GM19452 (cell line): ENCODE measurements around the gene CARD19.
"Not testable (repeated sequence)": the region's sequence is repeated elsewhere in the genome, so short reads cannot be mapped to it uniquely, and the experiment has no call there.

Experiments
- ATAC-seq: cut with Tn5 transposase; IDR thresholded peaks from one replicate; pipeline ENCODE4 v1.9.1; 2021; ENCODE audit not compliant: unreplicated experiment

The CARD19 gene

GRCh38 chr9:93099551-93100275, 3.7 kb downstream of the CARD19 start:
- ATAC-seq: no peak

DNA sequence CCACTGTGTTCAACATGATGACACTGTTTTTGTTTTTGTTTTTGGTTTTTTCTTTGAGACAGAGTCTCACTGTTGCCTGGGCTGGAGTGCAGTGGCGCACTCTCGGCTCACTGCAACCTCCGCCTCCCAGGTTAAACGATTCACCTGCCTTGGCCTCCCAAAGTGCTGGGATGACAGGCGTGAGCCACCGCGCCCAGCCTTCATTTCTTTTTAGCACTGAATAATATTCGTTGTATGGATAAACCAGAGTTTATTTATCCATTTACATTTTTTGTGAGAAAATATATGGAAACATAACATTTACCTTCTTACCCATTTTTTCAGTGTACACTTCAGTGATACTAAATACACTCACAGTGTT, 4.2 kb downstream of the CARD19 start:
- ATAC-seq: no peak

DNA sequence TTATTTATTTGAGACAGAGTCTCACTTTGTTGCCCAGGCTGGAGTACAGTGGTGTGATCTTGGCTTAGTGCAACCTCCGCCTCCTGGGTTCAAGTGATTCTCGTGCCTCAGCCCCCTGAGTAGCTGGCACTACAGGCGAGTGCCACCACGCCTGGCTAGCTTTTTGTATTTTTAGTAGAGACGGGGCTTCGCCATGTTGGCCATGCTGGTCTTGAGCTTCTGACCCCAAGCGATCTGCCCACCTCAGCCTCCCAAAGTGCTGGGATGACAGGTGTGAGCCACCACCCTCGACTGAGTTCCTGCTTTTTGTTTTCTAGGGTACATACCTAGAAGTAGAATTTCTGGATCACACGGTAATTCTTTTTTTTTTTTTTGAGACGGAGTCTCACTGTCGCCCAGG, 5.1 kb downstream of the CARD19 start:
- ATAC-seq: not testable (repeated sequence)

DNA sequence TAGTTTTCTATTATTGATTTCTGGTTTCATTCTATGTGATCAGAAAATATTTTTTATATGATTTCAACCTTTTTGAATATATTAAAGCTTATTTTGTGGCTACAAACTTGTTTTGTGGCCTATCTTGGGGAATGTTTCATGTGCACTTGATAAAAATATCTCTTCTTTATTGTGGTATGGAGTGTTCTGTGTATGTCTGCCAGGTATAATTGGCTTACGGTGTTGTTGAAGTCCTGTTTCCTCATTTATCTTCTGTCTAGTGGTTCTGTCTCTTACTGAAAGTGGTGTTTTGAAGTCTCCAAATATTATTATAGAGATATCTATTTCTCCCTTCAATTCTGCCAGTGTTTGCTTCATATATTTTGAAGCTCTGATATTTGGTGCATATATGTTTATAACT, 9.6 kb downstream of the CARD19 start:
- ATAC-seq: no peak

DNA sequence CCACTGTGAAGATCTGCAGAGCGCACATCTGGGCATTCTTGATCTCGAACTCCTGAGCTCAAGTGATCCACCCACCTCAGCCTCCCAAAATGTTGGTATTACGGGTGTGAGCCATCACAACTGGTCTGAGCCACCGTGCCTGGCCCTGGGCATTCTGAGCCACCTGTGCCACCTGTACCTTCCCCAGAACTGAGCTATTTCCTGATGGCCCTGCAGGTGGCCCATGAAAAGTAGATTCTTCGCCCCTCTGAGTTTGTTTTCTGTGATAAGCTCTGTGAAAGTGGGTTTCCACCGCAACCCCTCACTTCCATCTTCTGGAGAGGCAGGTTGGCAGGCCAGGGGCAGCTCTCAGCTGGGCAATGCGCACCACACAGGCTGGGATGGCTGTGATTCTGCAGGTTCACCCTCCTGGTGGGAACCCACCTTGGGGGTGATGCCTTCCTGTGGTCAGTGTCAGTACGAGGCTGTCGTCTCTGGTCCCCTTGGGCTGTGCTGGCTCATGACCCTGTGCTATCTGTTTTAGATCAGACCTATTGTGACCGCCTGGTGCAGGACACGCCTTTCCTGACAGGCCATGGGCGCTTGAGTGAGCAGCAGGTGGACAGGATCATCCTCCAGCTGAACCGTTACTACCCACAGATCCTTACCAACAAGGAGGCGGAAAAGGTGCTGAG, 11.3 kb downstream of the CARD19 start:
- no peak for ATAC-seq

DNA sequence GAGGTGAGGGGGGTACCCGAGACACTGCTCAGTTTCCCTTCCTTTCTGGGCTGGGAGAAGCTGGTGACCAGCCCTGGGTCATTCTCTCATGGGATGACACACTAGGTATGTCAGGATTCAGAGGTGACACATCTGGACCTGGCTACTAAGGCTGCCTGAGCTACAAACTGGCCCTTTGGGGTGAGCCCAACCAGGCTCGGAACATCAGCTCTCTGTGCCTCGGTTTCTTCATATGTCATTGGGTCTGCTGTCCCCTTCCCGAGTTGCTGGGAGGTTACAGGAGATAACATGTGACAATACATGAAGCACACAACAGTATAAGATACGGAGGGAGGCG, 11.8 kb downstream of the CARD19 start:
- no peak for ATAC-seq

DNA sequence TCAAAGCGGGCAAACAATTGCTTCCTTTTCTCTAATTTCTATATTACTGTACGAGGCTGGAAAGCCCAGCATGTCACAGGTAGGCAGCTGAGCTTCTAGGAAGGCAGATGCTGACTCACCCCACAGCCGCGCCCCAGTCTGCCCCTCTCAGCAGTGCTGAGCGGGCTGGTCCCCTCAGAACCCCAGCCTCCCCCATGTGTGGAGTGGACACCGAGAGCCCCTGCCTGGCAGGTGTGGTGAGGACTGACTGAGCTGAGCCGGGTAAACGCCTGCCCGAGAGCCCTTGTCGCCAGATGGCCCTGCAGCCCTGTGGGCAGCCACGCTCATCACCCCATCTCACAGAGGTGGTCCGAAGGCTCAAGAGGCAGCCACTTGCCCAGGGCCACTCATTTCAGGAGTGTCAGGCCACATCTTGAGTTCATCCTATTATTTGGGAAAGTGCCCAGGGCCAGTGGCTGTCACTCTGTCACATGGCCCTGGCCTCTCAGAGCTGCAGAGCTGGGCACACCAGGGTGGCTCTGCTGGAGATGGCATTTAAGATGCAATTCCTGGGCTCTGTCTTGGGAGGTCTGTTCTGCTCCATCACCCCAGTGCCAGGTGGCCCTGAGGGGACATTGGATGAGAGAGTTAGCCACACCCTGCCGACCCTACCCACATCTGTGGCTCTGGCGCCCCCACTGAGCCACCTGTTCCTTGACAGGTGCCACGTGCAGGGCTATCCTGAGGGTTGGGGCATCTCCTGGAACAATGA, 12.4 kb downstream of the CARD19 start:
- ATAC-seq: no peak

- no peak for ATAC-seq
Measured at GRCh38 chr9:93110311-93110855, 14.4 kb downstream of the CARD19 start.

GRCh38 chr9:93111001-93111370, 15.0 kb downstream of the CARD19 start:
- no peak for ATAC-seq

DNA sequence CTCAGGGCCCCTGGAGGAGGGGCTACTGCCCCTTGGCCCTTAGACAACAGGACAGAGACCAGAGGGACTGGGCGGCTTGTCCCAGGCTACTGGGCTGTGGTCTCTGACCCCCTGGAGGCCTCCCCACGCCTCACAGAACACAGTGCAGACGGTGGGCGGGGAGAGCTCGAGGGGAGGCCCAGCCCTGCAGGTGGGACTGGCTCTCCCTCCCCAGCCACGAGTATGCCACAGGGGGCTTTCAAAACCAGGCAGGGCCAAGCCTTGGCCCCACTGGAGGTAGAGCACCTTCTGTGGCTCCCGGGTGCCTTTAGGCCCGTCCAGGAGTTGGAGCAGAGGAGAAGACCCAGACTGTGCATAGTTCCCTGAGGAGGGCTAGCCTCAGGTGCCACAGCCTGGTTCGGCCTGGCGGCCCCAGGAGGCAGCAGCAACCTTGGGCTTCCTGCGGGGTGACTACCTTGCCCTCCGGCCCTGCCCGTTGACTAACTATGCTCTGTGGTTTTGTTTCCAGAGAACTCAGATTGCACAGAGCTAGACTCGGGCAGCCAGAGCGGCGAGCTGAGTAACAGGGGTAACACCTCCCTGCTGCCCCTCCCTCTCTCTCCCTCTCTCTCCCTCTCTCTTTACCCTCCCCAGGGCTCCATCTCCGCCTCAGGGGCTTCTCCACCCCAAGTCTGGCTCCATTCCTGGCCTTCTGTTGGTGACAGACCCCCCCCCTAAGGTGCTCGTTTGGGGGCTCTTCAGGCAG, 15.5 kb downstream of the CARD19 start:
- no peak for ATAC-seq

- ATAC-seq: no peak
Measured at GRCh38 chr9:93112116-93112863, 16.3 kb downstream of the CARD19 start.

GRCh38 chr9:93112864-93113389, 16.9 kb downstream of the CARD19 start:
- ATAC-seq: no peak

DNA sequence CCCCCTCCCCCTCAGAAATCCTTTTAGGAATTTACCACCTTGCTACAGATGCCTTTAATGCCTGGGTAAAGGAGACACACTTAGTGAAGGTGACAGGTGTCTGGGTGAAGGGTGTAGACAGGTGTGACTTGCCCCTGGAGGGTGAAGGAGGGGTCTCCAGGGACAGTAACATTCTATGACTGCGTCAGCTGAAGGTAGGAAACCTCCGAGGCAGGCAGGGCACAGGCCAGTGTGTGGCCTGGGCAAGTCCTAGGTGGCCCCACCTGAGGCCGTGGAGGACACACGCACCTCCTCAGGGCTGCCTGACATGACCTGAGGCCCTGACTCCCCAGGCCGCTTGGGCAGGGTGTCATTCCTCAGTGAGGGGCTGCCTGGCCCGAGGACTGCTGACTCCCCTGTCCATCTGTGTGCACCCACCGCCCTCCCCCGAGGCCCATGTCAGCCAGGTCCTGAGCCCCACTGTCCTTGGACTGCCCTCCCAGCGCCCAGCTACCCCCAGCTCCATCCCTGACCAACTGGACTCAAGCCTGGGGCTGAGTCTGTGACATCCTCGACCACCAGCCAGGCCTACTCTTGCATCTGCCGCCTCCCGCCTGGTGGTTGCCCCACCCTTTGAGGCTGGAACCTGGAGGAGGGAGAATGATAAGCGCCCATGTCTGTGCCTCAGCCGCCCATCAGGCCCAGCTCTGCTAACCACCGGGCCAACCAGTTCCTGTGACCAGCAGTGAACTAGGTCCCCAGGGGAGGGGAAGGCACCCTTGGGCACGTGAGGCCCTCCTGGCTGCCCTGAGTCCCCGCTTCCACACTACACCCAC, 18.4 kb downstream of the CARD19 start:
- ATAC-seq: no peak

DNA sequence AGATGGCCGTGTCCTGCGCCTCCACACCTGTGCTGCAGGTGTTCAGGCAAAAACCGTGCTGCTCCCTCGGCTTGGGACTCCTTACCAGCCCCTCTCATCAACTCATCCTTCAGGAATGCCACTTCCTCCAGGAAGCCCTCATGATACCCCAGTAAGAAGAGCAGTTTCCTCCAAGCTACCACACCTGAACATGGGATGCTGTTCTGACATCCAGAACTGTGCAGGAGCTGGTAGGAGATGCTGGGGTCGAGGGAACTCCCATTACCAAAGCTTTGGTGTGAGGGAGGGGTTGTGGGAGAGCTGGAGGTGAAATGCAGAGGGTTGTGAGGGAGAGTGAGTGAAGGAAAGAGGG, 18.9 kb downstream of the CARD19 start:
- ATAC-seq: no peak

GRCh38 chr9:93115486-93116071, 19.6 kb downstream of the CARD19 start:
- no peak for ATAC-seq

DNA sequence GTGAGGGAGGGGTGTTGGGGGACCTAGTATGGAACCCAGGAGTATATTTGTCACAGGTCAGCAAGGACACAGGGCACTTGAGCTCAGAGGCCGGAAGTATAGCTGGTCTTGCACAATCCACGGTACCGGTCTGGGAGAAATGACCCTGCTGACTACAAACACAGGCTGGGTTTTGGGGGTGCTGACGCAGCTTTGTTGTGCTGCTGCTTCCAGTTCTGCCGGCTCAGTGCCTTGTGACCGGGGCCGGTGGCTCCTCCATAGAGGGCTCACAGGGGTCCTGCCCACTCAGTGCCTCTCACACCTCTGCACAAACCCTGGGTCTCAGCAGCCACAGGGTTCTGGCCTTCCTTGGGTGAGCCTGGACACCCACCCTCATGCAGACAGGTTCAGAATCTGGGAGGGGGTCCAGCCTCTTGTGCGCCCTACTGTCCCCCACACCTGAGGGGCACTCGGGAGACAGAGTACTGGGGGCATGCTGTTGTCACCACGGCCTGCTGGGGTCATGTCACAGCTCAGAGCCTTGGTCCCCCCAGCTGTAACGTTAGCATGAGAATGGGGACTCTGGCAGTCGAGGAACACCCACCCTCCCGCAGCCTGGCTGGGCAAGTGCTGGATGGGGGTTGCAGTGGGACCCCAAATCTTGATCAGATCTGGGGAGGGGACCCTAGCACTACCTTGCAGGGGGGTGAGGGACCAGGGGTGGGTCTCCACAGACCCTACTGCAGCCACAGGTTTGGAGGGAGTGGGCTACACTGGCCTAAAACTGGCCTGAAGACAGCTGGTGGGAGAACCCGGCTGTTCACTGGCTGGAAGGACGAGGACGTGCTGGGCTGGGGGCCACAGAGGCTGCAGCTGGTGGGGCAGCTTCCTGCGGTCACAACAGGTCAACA, 20.3 kb downstream of the CARD19 start:
- no peak for ATAC-seq

GRCh38 chr9:93117521-93117920, 21.5 kb downstream of the CARD19 start:
- not testable (repeated sequence) for ATAC-seq
